Transverse colon (tissue), 3 donors: ENCODE results near the gene GPR61.

Source experiments
- EP300 ChIP-seq: sonication (generic); formaldehyde crosslinking; IDR thresholded peaks from one replicate; pipeline ENCODE4 v1.6.1; 2017; ENCODE audit warnings: antibody characterized with exemption, low read depth
- TF ChIP-seq, protein P1 (sequence below), 5 experiments: fragments of 200-600 bp in 3 of 5; fragments of 450-650 bp in 2 of 5; sonication (generic) in 3 of 5; IDR thresholded peaks; 1 replicate in 2 of 5; 2 replicates in 3 of 5; pipeline ENCODE4 v1.5.1; 2016 to 2017; ENCODE audit warnings: antibody characterized with exemption in 5 of 5, inconsistent platforms in 3 of 5, mild to moderate bottlenecking in 2 of 5, moderate library complexity in 1 of 5

DNA sequence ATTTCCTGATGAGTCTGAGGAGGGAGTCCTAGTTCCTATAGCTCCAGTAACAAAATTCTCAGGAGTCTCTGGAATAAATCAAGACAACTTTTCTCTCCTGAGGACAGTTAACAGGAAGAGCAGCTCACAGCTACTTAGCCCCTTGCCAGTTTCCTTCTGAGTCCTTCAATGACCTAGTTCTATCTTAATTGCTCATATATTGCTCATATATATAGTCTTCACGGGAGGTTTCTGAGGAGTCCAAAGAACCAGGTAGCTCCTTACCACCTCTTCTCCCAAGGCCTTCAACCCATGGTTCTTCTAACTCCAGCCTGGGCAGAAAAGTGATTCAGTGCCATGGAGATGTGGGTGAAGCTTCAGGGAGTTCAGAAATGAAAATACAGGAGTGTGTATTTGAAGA lies 34.7 kb upstream of the GPR61 start:
- TF ChIP-seq, protein P1, sequence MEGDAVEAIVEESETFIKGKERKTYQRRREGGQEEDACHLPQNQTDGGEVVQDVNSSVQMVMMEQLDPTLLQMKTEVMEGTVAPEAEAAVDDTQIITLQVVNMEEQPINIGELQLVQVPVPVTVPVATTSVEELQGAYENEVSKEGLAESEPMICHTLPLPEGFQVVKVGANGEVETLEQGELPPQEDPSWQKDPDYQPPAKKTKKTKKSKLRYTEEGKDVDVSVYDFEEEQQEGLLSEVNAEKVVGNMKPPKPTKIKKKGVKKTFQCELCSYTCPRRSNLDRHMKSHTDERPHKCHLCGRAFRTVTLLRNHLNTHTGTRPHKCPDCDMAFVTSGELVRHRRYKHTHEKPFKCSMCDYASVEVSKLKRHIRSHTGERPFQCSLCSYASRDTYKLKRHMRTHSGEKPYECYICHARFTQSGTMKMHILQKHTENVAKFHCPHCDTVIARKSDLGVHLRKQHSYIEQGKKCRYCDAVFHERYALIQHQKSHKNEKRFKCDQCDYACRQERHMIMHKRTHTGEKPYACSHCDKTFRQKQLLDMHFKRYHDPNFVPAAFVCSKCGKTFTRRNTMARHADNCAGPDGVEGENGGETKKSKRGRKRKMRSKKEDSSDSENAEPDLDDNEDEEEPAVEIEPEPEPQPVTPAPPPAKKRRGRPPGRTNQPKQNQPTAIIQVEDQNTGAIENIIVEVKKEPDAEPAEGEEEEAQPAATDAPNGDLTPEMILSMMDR (IDR thresholded peaks at IDR 0.05), result no peak
- no peak for TF ChIP-seq EP300
